Tibial nerve (tissue), 4 donors: ENCODE data around the gene STAT1.
A peak's percentile ranks its signal among the peaks of the same experiment; 100 is the strongest.

Experiments
- CTCF ChIP-seq, 5 experiments: fragments of 200-600 bp in 3 of 5; fragments of 450-650 bp in 2 of 5; sonication (generic) in 3 of 5; IDR thresholded peaks; one replicate each; pipeline ENCODE4 v1.5.1; 2016 to 2019; ENCODE audit warnings: antibody characterized with exemption in 5 of 5, mild to moderate bottlenecking in 3 of 5, moderate library complexity in 2 of 5
- EP300 ChIP-seq, 2 donors: sonication (generic); formaldehyde crosslinking; IDR thresholded peaks; one replicate each; pipeline ENCODE4 v1.6.1; 2017; ENCODE audit warnings: antibody characterized with exemption in 2 of 2, mild to moderate bottlenecking in 1 of 2
- POLR2A ChIP-seq, 2 donors: fragments of 450-650 bp; IDR thresholded peaks; one replicate each; pipeline ENCODE4 v1.6.1; 2017; ENCODE audit warnings: antibody characterized with exemption in 2 of 2, mild to moderate bottlenecking in 2 of 2, moderate library complexity in 2 of 2

- peak; percentile 40 to 63 (median 53) for TF ChIP-seq CTCF (IDR thresholded peaks at IDR 0.05)
- TF ChIP-seq EP300 (IDR thresholded peaks at IDR 0.05) = no peak
- no peak for TF ChIP-seq POLR2A (IDR thresholded peaks at IDR 0.05)
Measured at GRCh38 chr2:191030521-191031154, 16.7 kb upstream of the STAT1 start.
